ENCODE results near the gene NCOR1. TPM values are rescaled to one million over a fixed set of nuclear protein-coding genes. Genes with fewer than 3 reads are reported as not detected.
"Not testable (repeated sequence)": the region's sequence is repeated elsewhere in the genome, so short reads cannot be mapped to it uniquely, and the experiment has no call there.

The NCOR1 gene
- total RNA-seq, 1 donor from 2014 or later, result 141 TPM

DNA sequence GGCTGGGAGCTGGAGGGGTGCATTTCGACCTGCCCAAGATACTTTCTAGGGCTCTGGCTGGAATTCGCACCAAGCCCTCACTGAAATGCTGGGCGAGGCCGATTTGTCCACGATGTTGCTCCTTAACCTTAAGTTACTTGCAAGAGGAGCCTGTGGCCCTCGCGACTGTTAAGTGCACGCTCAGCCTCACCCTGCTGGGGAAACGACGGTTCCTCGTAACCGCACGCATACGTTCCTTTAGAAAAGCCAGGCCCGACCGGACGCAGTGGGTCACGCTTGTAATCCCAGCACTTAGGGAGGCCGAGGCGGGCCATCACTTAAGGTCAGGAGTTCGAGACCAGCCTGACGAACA lies 607 bp upstream of the NCOR1 start:
- intact Hi-C loops (cut with micrococcal nuclease), result loop anchor here (1.0 to 10.0 kb wide), 8 partner anchors 139 to 961 kb away; partner anchors contain the start of genes CENPV, TRPV2, TTC19 and UBB

DNA sequence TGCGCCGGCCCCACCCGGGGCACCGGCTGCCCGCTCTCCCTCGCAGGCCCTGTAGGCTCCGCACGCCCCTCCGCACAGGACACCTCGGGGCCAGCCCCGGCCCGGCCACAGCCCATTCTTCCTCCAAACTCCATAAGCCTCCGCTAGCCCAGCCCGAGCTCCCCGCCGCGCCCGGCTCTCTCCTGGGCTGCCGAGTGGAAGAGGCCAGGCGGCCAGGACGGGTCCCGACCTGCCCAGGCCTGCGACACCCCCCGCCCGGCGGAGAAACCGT lies 397 bp downstream of the NCOR1 start:
- intact Hi-C loops (cut with micrococcal nuclease), result loop anchor here (1.0 to 10.0 kb wide), 8 partner anchors 140 to 962 kb away; partner anchors contain the start of genes CENPV, TRPV2, TTC19 and UBB

DNA sequence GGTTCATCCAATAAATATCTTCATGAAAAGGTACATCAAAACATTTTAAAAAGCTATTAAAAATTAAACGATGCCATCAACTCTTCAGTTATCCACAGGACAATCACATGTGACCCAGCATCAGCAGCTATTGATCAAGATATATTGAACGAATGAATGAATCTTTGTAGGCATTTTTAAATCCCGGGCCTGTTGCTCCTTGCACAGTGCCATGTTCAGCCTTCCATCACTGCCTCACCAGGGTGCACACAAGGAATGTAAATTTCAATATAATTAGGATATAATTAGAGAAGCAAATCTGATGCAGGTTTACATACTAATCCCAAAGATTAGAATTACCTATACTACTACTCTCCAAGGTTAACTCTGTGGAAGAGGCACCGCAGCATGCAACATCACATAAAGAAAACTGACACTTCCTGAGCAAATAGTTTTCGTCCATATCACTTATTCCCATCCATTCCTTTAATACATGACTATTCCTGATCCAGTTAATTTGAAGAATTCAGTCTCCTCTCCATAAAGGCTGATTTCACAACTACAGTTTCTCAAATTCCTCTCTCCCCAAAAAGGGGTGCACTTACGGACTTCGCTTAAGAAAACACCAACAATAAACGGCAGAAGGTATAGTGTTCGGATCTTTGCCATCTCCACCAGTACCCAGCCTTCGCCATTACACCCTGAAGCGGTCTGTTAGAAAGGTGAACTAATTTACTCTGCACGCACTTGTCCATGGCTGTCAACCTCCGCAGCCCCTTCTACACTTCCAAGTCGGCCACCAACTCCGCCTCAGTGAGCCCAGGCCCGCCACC lies 938 bp downstream of the NCOR1 start:
- intact Hi-C loops (cut with micrococcal nuclease), result loop anchor here (1.0 to 10.0 kb wide), 8 partner anchors 140 to 963 kb away; partner anchors contain the start of genes CENPV, TRPV2, TTC19 and UBB

DNA sequence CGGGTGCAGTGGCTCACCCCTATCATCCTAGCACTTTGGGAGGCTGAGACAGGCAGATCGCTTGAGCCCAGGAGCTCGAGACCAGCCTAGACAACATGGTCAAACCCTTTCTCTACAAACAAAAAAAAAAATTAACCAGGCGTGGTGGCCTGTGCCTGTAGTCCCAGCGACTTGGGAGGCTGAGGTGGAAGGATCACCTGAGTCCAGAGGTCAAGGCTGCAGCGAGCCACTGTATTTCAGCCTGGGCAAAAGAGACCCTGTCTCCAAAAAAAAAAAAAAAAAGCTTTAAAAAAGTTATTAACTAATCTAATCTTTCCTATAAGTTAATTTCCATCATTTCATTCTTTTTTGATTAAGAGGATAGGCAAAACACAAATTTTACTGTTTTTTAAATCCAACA lies 2.5 kb downstream of the NCOR1 start:
- intact Hi-C loops (cut with micrococcal nuclease), result loop anchor here (10.0 kb wide), 2 partner anchors 142 to 202 kb away; partner anchors contain the start of genes CENPV and TRPV2

DNA sequence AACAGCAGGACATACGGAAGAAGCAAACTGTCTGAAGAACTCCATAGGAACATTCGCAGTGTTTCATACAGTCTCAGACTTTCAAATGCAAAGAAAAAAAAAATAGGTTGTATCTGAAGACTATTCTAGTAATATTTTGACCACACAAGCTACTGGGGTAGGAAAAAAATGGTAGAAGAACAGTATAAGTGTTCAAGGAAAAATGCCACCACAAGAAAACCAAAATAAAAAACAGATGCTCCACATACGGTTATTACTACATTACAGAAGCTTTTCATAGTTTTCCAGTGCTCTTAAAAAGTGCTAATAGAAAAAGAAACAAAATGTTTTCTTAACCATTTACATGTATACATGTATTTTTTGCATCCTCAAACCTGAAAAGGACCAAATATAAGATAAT lies 3.7 kb downstream of the NCOR1 start:
- intact Hi-C loops (cut with micrococcal nuclease), result loop anchor here (10.0 kb wide), 2 partner anchors 143 to 203 kb away; partner anchors contain the start of genes CENPV and TRPV2

DNA sequence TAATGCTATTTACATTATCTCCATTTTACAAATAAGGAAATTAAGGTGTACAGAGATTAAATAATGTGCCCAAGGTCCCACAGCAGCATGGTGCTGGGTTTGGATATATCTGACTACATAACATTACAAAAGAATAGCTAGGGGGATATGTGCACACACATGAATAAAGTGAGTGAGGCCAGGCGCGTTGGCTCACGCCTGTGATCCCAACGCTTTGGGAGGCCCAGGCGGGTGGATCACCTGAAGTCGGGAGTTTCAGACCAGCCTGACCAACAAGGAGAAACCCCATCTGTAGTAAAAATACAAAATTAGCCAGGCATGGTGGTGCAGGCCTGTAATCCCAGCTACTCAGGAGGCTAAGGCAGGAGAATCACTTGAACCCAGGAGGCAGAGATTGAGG lies 10.6 kb downstream of the NCOR1 start:
- intact Hi-C loops (cut with micrococcal nuclease), result not testable (repeated sequence)

DNA sequence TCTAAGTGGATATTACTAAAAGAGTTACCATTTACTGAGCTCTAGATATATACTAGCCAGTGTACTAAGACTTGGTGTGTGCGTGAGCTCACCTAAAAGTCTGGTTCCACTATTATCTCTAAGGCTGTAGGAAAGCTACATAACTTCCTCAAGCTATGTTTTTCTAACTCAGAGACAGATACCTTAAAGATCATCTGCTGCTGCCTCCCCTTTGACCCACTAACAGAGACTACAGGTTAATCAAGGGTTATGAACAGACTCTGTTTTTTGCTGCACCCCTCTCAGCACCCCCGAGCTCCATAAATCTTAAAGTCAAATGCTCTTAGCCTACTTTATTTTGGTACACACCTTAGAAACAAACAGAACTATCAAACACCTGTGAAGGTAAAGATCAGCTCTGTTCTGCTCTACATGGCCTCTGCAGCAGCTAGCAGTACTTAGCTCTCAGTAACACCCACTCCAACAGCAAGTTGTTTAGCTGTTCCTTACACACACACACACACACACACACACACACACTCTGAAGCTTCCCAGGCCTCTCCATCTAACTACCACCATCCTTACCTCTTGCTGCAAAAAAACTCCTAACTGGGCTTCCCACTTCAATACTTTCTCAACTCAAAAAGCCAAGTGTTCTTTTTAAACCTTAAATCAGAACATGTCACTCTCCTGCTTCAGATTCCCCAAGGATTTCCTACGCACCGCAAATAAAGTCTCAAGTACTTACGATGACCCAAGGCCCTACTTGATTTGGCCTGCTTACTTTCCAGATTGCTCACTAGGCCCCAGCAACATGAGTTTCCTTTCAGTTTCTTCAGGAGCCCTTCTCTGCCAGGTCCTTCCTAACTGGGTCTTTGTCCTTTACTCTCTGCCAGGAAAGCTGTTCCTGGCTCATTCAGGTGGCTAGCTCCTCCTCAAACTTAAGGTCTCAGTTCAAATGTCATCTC lies 12.5 kb downstream of the NCOR1 start:
- intact Hi-C loops (cut with micrococcal nuclease), result not testable (repeated sequence)

DNA sequence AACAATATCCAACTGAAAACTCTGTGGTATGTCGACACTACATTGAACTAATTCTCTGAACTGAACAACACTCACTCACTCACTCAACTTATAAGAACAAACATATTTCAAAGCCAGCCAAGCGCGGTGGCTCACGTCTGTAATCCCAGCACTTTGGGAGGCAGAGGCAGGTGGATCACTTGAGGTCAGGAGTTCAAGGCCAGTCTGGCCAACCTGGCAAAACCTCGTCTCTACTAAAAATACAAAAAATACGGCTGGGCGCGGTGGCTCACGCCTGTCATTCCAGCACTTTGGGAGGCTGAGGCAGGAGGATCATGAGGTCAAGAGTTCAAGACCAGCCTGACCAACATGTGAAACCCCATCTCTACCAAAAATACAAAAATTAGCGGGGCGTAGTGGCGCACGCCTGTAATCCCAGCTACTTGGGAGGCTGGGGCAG lies 13.6 kb downstream of the NCOR1 start:
- intact Hi-C loops (cut with micrococcal nuclease), result not testable (repeated sequence)

DNA sequence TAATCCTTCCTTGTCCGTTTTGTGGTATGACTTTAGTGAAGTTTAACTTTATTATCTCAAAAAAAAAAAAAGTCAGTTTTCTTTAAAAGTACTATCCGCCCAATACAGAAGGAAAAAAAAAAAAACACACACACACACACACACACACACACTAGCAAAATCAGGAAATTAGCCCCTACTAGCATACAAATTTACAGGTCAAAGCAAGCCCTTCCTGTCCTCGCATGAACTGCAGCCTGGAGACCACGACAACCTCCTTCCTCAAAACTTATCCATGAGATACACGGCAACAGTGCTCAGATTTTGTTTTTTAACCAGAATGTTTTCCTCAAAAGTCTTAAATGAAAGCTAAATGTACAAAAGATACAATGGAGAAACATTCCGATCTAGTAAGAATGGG lies 16.2 kb downstream of the NCOR1 start:
- intact Hi-C loops (cut with micrococcal nuclease), result no loop called here

DNA sequence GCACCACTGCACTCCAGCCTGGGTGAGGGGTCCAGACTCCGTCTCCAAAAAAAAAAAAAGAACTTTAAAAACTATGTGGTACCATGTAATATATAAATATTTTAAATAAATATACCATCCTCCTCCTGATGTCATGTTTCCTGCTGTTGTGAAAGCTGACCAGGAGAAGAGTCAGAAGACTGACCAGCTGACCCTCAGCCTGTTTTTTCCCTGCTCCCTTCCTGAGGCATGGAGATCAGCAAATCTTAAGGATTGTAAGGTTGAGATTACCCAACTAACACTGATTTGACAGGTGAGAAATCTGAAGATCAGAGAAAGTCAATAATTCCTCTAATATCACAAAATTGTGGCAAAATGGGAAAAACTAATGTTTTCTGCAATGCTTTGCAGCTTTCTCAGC lies 18.1 kb downstream of the NCOR1 start:
- intact Hi-C loops (cut with micrococcal nuclease), result no loop called here

DNA sequence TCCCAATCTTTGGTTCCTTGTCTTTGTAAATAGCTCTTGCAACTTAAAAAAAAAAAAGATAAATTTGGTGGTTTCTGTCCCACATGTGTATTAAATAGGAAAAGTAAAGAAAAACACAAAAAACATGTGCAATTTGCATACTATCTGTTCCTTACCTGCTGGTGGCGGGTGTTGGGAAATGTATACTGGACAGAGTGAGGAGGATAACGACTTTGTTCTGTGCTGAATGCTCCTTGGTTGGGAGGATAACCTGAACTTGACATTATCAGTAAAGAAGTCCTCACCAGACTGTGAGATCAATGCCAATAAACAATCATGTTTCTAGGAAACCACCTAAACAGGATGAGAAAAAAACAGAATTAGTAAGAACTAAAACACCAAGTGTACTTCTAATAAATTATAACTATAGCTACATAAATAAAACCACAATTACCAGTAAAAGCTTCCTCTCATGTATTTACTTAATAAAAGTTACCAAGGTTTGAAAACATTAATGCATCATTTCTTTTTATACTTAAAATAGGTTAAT lies 21.0 kb downstream of the NCOR1 start:
- intact Hi-C loops (cut with micrococcal nuclease), result not testable (repeated sequence)

DNA sequence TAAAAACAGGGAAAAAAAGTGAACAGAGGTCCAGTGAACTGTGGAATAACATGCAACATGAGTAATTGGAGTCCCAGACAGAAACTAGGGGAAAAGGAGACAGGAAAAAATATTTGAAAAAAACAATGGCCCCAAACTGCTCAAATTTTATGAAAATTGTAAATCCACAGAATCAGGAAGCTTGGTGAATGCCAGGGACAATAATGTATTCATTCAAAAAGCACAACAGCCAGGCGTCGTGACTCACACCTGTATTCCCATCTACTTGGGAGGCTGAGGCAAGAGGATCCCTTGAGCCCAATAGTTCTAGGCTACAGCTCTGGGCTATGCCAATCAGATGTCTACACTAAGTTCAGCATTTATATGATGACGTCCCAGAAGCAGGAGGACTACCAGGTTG lies 23.7 kb downstream of the NCOR1 start:
- intact Hi-C loops (cut with micrococcal nuclease), result no loop called here

DNA sequence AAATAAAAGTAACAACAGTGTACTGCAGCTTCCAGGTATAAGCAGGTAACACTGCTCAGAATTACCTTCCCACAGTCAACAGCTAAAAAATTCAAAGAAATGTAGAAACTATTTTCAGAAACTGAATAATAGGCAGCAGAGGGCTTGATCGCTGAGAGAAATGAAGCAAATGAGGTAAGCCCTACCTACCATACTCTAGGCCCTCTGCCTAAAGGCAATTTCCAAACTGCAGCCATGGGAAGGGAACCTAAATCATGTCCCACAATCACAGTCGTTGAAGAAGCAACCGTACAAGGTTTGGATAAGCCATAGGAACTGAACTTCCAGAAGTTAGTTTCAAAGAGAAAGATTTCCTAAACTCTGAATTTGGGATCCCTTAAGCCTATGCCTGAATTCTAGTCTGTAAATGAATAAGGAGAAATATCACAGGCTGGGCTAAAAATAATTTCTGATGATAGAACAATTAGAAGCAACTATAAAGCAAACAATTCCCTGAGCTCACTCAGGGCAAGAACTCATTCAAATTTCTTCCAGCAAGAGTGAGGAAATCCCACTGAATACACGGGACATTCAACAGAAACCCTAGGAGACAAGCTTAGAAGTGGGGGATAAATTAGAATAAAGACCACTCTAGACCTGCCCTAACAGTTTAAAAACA lies 24.5 kb downstream of the NCOR1 start:
- intact Hi-C loops (cut with micrococcal nuclease), result no loop called here

DNA sequence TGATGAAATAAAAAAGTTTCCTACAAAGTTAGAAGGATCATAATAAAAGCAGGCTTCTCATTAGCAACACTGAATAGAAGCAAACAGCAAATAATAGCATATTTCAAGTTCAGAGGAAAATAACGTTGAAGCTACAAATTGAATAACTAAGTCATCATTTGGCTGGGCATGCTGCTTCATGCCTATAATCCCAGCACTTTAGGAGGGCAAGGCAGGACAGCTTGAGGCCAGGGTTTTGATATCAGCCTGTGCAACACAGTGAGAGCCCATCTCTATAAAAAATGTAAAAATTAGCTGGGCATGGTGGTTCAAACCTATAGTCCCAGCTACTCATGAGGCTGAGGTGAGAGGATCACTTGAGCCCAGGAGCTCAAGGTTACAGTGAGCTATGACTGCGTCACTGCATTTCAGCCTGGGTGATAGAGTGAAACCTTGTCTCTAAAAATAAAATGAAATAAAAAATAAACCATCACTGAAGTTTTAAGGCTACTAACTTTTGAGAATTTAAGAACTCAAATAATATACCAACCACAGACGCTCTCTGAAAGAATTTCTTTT lies 25.5 kb downstream of the NCOR1 start:
- intact Hi-C loops (cut with micrococcal nuclease), result no loop called here

DNA sequence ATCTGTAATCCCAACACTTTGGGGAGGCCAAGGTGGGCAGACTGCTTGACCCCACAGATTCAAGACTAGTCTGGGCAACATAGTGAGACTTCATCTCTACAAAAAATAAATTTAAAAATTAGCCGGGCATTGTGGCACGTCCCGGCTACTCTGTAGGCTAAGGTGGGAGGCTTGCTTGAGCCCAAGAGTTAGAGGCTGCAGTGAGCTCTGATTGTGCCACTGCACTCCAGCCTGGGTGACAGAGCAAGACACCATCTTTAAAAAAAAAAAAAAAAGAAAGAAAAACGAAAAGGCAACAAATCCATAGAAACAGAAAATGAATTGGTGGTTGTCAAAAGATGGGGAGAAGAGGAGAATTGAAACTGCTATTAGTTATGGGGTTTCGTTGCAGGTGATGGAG lies 27.7 kb downstream of the NCOR1 start:
- intact Hi-C loops (cut with micrococcal nuclease), result no loop called here

DNA sequence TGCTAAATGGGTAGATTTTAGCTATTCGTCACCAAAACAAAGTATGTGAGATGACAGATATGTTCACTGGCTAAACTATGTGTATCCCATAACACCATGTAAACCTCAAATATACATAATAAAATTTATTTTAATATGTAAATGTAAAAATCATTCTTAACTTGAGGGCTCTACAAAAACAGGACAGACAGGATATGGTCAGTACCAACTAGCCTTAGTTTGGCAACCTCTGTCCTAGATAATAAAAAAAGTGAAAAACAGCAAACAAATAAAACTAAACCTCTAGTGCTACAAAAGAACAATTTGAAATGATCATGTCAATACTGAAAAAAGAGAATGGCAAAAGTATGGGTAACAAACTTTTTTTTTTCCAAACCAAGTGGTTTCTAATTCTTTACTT lies 33.8 kb downstream of the NCOR1 start:
- intact Hi-C loops (cut with micrococcal nuclease), result no loop called here

DNA sequence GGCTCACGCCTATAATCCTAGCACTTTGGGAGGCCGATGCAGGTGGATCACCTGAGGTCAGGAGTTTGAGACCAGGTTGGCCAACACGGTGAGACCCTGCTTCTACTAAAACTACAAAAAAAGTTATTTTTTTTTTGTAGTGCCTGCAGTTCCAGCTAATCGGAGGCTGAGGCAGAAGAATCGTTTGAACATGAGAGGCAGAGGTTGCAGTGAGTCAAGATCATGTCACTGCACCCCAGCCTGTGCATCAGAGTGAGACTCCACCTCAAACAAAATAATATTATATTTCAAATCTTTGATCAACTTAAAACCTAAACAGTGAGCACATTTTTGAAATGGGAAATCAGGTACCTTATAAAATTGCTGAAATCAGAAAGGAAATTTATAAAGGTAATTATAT lies 36.5 kb downstream of the NCOR1 start:
- intact Hi-C loops (cut with micrococcal nuclease), result no loop called here

DNA sequence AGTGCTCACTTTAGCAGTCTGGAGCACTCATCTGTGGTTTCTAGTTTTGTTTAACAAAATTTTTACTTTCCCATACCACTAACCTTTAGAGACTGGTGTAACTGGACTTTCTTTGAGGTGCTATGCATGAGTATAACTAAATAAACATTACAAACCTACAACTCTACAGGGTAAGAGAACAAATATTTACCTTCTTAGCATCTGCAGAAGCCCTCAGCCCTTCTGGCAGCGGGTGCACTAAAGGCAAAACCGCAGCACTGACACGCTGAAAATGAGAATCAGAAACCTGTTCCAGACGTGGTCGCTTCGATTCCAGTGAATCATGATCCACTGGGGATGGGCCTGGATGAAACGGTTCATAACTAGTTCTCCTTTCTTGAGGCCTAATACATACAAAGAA lies 43.7 kb downstream of the NCOR1 start:
- intact Hi-C loops (cut with micrococcal nuclease), result no loop called here

DNA sequence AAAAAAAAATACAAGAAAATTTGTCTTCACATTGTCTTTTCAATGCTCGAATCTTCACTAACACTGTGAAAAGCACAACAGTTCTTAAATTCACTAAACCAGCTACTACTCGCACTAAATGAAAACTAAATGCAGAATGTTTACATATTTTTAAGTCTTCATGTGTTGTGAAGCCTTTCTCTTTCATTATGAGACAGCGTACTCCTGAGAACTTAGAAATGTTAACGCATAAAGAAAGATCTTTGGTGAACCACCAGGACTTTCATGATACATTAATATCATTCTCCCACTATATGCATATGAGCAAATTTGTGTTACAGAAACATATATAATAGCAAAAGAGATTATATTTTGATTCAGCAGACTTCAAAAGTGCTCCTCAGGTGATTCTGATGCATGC lies 48.6 kb downstream of the NCOR1 start:
- intact Hi-C loops (cut with micrococcal nuclease), result not testable (repeated sequence)

DNA sequence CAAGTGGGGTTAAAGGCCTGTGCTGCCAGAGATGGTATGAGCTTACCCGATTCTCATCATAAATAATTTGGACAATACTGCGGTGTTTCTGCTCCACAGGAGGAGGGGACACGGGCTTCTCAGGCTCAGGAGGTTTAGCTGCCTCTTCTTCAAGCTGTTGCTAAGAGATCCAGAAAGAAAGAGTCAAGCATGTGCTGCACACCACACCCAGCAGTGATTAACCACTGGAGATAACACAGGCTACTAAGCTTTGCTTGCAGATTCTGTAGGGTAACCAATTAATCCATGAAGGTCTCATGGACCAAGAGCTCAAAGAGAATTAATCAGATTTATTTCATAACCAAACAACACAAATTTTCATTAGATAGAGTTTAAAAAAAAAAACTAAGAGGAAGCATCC lies 56.6 kb downstream of the NCOR1 start:
- intact Hi-C loops (cut with micrococcal nuclease), result no loop called here

DNA sequence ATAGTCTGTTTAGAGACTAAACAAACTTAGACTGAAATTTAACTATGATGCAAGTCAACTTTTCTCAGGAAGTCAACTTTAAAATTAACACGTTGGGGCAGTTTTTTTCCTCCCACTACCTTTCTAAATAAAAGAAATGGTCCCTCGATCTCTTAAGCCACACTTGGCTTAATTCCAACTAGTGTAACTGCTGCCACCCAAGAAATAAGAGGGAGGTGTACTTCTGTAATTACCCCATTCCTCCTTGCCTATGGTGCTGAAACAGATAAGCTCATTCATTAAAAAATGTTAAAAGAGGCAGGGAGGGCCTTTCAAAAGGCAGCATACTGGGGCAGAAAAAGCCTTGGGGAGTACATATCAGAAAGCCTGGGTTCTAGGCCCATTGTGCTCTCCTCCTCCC lies 59.8 kb downstream of the NCOR1 start:
- intact Hi-C loops (cut with micrococcal nuclease), result no loop called here

All from T-helper 2 cell treated with Interferon-gamma antibody and Interleukin-4, amounts not matched to agents 100 ng/mL and 5 ng/mL, for 36 hours (primary cell).